HCT116 (cell line): ENCODE results near the gene SYNE3. TPM values are rescaled to one million over a fixed set of nuclear protein-coding genes. Genes with fewer than 3 reads are reported as not detected.

Experiments used
- ATAC-seq: fragments of 200-7000 bp; cut with Tn5 transposase; 2 replicates; pipeline ENCODE4 v1.9.1; 2020; ENCODE audit warnings: mild to moderate bottlenecking, moderate library complexity
- BruUV-seq: library from RNA; stranded (reverse); fragments of 400-500 nt; replicated peaks from 2 replicates; lab custom pipeline; 2021; lab: Mats Ljungman, UMichigan
- CTCF ChIA-PET: fragments of 300-600 bp; sonication (Branson Sonifier 250); formaldehyde crosslinking; loops from one replicate; lab custom pipeline; 2021; ENCODE audit warnings: antibody characterized with exemption; lab: Charles Lee
- POLR2A ChIA-PET: fragments of 300-600, 350-600 bp; sonication (Branson Sonifier 250); formaldehyde crosslinking; loops from one replicate; lab custom pipeline; 2021; ENCODE audit warnings: antibody characterized with exemption; lab: Charles Lee
- RAD21 ChIA-PET, 2 experiments: fragments of 300-600 bp; sonication (Branson Sonifier 250); formaldehyde crosslinking; loops; one replicate each; lab custom pipeline; 2023; ENCODE audit warnings: low total read pairs in 2 of 2; ENCODE audit not compliant: uncharacterized antibody in 2 of 2, unreplicated experiment in 2 of 2, low non-redundant PET in 1 of 2; lab: Charles Lee
- DNase-seq: peaks from one replicate; pipeline ENCODE4 v3.0.0-alpha.2; 2010; ENCODE audit warnings: low read depth, low spot score
- H2AFZ ChIP-seq: fragments of 200-600 bp; shearing (Covaris generic), sonication (generic); 2 replicates; pipeline ENCODE4 v1.6.1; 2017; ENCODE audit warnings: low read depth, mixed run types, mixed read lengths, antibody characterized with exemption, low read length; ENCODE audit not compliant: poor library complexity, severe bottlenecking
- H3K27ac ChIP-seq: 2 replicates; pipeline ENCODE4 v1.5.1; 2012; ENCODE audit warnings: low read depth, low read length
- H3K27me3 ChIP-seq: fragments of 200-600 bp; sonication (generic); 2 replicates; pipeline ENCODE4 v1.6.1; 2016; ENCODE audit warnings: mixed run types, low read length, mixed read lengths; ENCODE audit not compliant: insufficient read depth
- H3K36me3 ChIP-seq, 2 experiments: fragments of 200-500 bp in 1 of 2; fragments of 200-600 bp in 1 of 2; sonication (Bioruptor generic) in 1 of 2; sonication (generic) in 1 of 2; 2 replicates each; pipeline versions ENCODE4 v1.5.1 to v1.6.1; 2014 to 2016; ENCODE audit warnings: low read length in 2 of 2, inconsistent platforms in 1 of 2, mixed read lengths in 1 of 2, mixed run types in 1 of 2; ENCODE audit not compliant: insufficient read depth in 2 of 2, control insufficient read depth in 1 of 2
- H3K4me1 ChIP-seq, 2 experiments: fragments of 200-600 bp in 1 of 2; sonication (generic) in 1 of 2; 2 replicates each; pipeline versions ENCODE4 v1.5.1 to v1.6.1; 2012 to 2017; ENCODE audit warnings: low read length in 2 of 2, inconsistent platforms in 1 of 2, mild to moderate bottlenecking in 1 of 2, mixed read lengths in 1 of 2, mixed run types in 1 of 2, moderate library complexity in 1 of 2; ENCODE audit not compliant: insufficient read depth in 2 of 2, control insufficient read depth in 1 of 2
- H3K4me2 ChIP-seq: fragments of 200-600 bp; sonication (generic); 2 replicates; pipeline ENCODE4 v1.6.1; 2017; ENCODE audit warnings: mixed run types, low read length, mixed read lengths
- H3K4me3 ChIP-seq, 2 experiments: fragments of 200-600 bp in 1 of 2; sonication (generic) in 1 of 2; replicated peaks in 1 of 2; 2 replicates each; pipeline ENCODE4 v1.5.1; 2011 to 2016; ENCODE audit warnings: low read length in 2 of 2, control low read depth in 1 of 2, low read depth in 1 of 2, mild to moderate bottlenecking in 1 of 2, mixed read lengths in 1 of 2, mixed run types in 1 of 2
- H3K79me2 ChIP-seq: fragments of 200-600 bp; sonication (generic); 2 replicates; pipeline ENCODE4 v1.6.1; 2017; ENCODE audit warnings: mild to moderate bottlenecking, mixed run types, low read length, moderate library complexity, mixed read lengths; ENCODE audit not compliant: insufficient read depth
- H3K9ac ChIP-seq: fragments of 200-600 bp; sonication (generic); 2 replicates; pipeline ENCODE4 v1.6.1; 2016; ENCODE audit warnings: low read length, mixed read lengths
- H3K9me2 ChIP-seq: fragments of 200-600 bp; sonication (generic), shearing (Covaris generic); 2 replicates; pipeline ENCODE4 v1.6.1; 2017; ENCODE audit warnings: mixed run types, mild to moderate bottlenecking, moderate library complexity; ENCODE audit not compliant: insufficient read depth
- H3K9me3 ChIP-seq, 2 experiments: fragments of 200-500 bp in 1 of 2; fragments of 200-600 bp in 1 of 2; sonication (Bioruptor generic) in 1 of 2; sonication (generic) in 1 of 2; 2 replicates each; pipeline ENCODE4 v1.6.1; 2014 to 2017; ENCODE audit warnings: low read length in 2 of 2, mixed read lengths in 2 of 2, inconsistent platforms in 1 of 2, low read depth in 1 of 2, mild to moderate bottlenecking in 1 of 2, mixed run types in 1 of 2, moderate library complexity in 1 of 2; ENCODE audit not compliant: control insufficient read depth in 1 of 2, insufficient read depth in 1 of 2
- H4K20me1 ChIP-seq: fragments of 200-600 bp; sonication (generic), shearing (Covaris generic); 2 replicates; pipeline ENCODE4 v1.6.1; 2017; ENCODE audit warnings: mixed run types, mild to moderate bottlenecking, moderate library complexity; ENCODE audit not compliant: insufficient read depth
- ATF3 ChIP-seq: IDR thresholded peaks from 2 replicates; pipeline ENCODE4 v1.6.1; 2012
- CEBPB ChIP-seq: IDR thresholded peaks from 2 replicates; pipeline ENCODE4 v1.6.1; 2012; ENCODE audit warnings: low read depth
- EGR1 ChIP-seq: IDR thresholded peaks from 2 replicates; pipeline ENCODE4 v1.6.1; 2012; ENCODE audit warnings: low read depth
- ELF1 ChIP-seq: IDR thresholded peaks from 2 replicates; pipeline ENCODE4 v1.6.1; 2012; ENCODE audit warnings: low read depth, borderline replicate concordance
- EZH2phosphoT487 ChIP-seq: fragments of 200-600 bp; IDR thresholded peaks from 2 replicates; pipeline ENCODE4 v1.6.1; 2018; ENCODE audit warnings: antibody characterized with exemption, borderline replicate concordance
- FOSL1 ChIP-seq: IDR thresholded peaks from 2 replicates; pipeline ENCODE4 v1.6.1; 2012; ENCODE audit warnings: low read depth
- JUND ChIP-seq: IDR thresholded peaks from 2 replicates; pipeline ENCODE4 v1.6.1; 2012
- POLR2AphosphoS5 ChIP-seq: IDR thresholded peaks from 2 replicates; pipeline ENCODE4 v1.6.1; 2011; ENCODE audit warnings: mild to moderate bottlenecking, low read depth, low read length, moderate library complexity
- RAD21 ChIP-seq: IDR thresholded peaks from 2 replicates; pipeline ENCODE4 v1.6.1; 2012; ENCODE audit warnings: low read depth, mild to moderate bottlenecking
- SIN3A ChIP-seq: IDR thresholded peaks from 2 replicates; pipeline ENCODE4 v1.6.1; 2012; ENCODE audit warnings: low read depth
- YY1 ChIP-seq: IDR thresholded peaks from 2 replicates; pipeline ENCODE4 v1.6.1; 2011; ENCODE audit warnings: low read length, low read depth, moderate library complexity, mild to moderate bottlenecking; ENCODE audit not compliant: insufficient replicate concordance; ENCODE audit errors: extremely low read depth
- ZBTB33 ChIP-seq: IDR thresholded peaks from 2 replicates; pipeline ENCODE4 v1.6.1; 2011; ENCODE audit warnings: mild to moderate bottlenecking, low read length, moderate library complexity; ENCODE audit not compliant: insufficient replicate concordance; ENCODE audit errors: extremely low read depth
- ZFX ChIP-seq: fragments of 450-650 bp; IDR thresholded peaks from 2 replicates; pipeline ENCODE4 v1.6.1; 2017
- intact Hi-C: fragments of 100-400 bp; cut with micrococcal nuclease; formaldehyde crosslinking; loops from 2 replicates; pipeline ENCODE4 v1.10.0; 2022
- total RNA-seq: library from RNA; stranded (reverse); gene quantifications from one replicate; pipeline ENCODE4 v1.2.1, GENCODE V29; 2021; ENCODE audit not compliant: unreplicated experiment
- TF ChIP-seq, protein P1 (sequence below), 3 experiments: fragments of 200-600 bp in 1 of 3; sonication (generic) in 1 of 3; IDR thresholded peaks in 2 of 3; conservative IDR thresholded peaks in 1 of 3; 2 replicates each; pipeline ENCODE4 v1.5.1; 2012 to 2017; ENCODE audit warnings: low read depth in 2 of 3, low read length in 2 of 3, antibody characterized with exemption in 1 of 3, borderline replicate concordance in 1 of 3, control low read depth in 1 of 3, mild to moderate bottlenecking in 1 of 3, mixed read lengths in 1 of 3, mixed run types in 1 of 3, moderate library complexity in 1 of 3; ENCODE audit not compliant: insufficient read depth in 1 of 3

The SYNE3 gene
- total RNA-seq, 1 experiment from 2014 or later, result 3.6 TPM

GRCh38 chr14:95469134-95469481 is 47.3 kb downstream of the SYNE3 start:
- H4K20me1 ChIP-seq, result no peaks in the 10 kb centered on the region
- H3K4me3 ChIP-seq, result no peak overlapping the region
- no peaks in the 10 kb centered on the region for H3K9me3 ChIP-seq
- no peaks in the 10 kb centered on the region for H3K27me3 ChIP-seq
- ATAC-seq, result no peak
- H3K9me2 ChIP-seq, result no peaks in the 10 kb centered on the region
- intact Hi-C loops, result no loop called here
- H3K9ac ChIP-seq, result no peak overlapping the region
- ChIA-PET POLR2A (no interaction called here), CTCF (no interaction called here), RAD21 (interaction anchor here in 1 of 2 experiments (0.6 kb wide), 1 partner anchor 150 kb away, joined by 4 read pairs; no protein-coding TSS in a partner anchor)
- H3K79me2 ChIP-seq, result no peaks in the 10 kb centered on the region
- H2AFZ ChIP-seq, result no peak overlapping the region
- no peak for DNase-seq
- H3K27ac ChIP-seq, result no peak overlapping the region
- no peak overlapping the region for H3K4me2 ChIP-seq
- TF ChIP-seq EGR1 (no peak), EZH2phosphoT487 (no peak), ATF3 (no peak), FOSL1 (no peak), ZFX (no peak), SIN3A (no peak), CEBPB (no peak), ZBTB33 (no peak), ELF1 (no peak), JUND (no peak), POLR2AphosphoS5 (no peak), RAD21 (no peak), YY1 (no peak)
- TF ChIP-seq, protein P1, sequence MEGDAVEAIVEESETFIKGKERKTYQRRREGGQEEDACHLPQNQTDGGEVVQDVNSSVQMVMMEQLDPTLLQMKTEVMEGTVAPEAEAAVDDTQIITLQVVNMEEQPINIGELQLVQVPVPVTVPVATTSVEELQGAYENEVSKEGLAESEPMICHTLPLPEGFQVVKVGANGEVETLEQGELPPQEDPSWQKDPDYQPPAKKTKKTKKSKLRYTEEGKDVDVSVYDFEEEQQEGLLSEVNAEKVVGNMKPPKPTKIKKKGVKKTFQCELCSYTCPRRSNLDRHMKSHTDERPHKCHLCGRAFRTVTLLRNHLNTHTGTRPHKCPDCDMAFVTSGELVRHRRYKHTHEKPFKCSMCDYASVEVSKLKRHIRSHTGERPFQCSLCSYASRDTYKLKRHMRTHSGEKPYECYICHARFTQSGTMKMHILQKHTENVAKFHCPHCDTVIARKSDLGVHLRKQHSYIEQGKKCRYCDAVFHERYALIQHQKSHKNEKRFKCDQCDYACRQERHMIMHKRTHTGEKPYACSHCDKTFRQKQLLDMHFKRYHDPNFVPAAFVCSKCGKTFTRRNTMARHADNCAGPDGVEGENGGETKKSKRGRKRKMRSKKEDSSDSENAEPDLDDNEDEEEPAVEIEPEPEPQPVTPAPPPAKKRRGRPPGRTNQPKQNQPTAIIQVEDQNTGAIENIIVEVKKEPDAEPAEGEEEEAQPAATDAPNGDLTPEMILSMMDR (IDR thresholded peaks at IDR 0.05 in 2 of 3, conservative IDR thresholded peaks at IDR 0.05 in 1 of 3; ENCODE audit: borderline replicate concordance in 1 of 3, insufficient read depth in 1 of 3, low read depth in 2 of 3, low read length in 2 of 3), result no peak
- no TSS peak for BruUV-seq
- no peaks in the 10 kb centered on the region for H3K36me3 ChIP-seq
- peaks cover 0 to 10% of the 10 kb centered on the region in 2 experiments; a peak in 2 of 4 replicates for H3K4me1 ChIP-seq
